ENCODE measurements around the gene FCRL3. TPM values are rescaled to one million over a fixed set of nuclear protein-coding genes. Genes with fewer than 3 reads are reported as not detected.

Gene FCRL3
- total RNA-seq, 4 donors from 2014 or later = 0.33 TPM; not detected in 3

- WGBS = 86% methylated on average over 4 of the region's 5 CpGs
- H3K9me3 ChIP-seq = no peaks in the 10 kb centered on the region
- H3K36me3 ChIP-seq = no peaks in the 10 kb centered on the region
- H3K4me1 ChIP-seq = no peaks in the 10 kb centered on the region
- no peak overlapping the region for H3K27ac ChIP-seq (replicated peaks in 1 of 4)
- no peaks in the 10 kb centered on the region for H3K27me3 ChIP-seq
- H3K4me3 ChIP-seq = no peak overlapping the region
- TF ChIP-seq CTCF (IDR thresholded peaks at IDR 0.05) (no peak), EP300 (IDR thresholded peaks at IDR 0.05) (no peak), POLR2A (IDR thresholded peaks at IDR 0.05; ENCODE audit: low read depth) (no peak), POLR2AphosphoS5 (IDR thresholded peaks at IDR 0.05) (no peak)
- DNase-seq (ENCODE audit: extremely low spot score) = no peak
- intact Hi-C loops (cut with DNase I) = no loop called here
These were observed 15.2 kb upstream of the FCRL3 start for GRCh38 chr1:157715736-157716135.

GRCh38 chr1:157711802-157712201 is 11.2 kb upstream of the FCRL3 start:
- H3K27ac ChIP-seq (replicated peaks in 1 of 4) = no peak overlapping the region
- H3K36me3 ChIP-seq = no peaks in the 10 kb centered on the region
- H3K9me3 ChIP-seq = no peaks in the 10 kb centered on the region
- H3K4me1 ChIP-seq = no peaks in the 10 kb centered on the region
- H3K4me3 ChIP-seq = no peak overlapping the region
- intact Hi-C loops (cut with DNase I) = no loop called here
- DNase-seq (ENCODE audit: extremely low spot score) = no peak
- TF ChIP-seq CTCF (IDR thresholded peaks at IDR 0.05) (no peak), POLR2A (IDR thresholded peaks at IDR 0.05; ENCODE audit: low read depth) (no peak), POLR2AphosphoS5 (IDR thresholded peaks at IDR 0.05) (no peak), EP300 (IDR thresholded peaks at IDR 0.05) (no peak)
- no peaks in the 10 kb centered on the region for H3K27me3 ChIP-seq

GRCh38 chr1:157704878-157705277 is 4.3 kb upstream of the FCRL3 start:
- H3K27me3 ChIP-seq = no peaks in the 10 kb centered on the region
- TF ChIP-seq POLR2AphosphoS5 (IDR thresholded peaks at IDR 0.05) (no peak), EP300 (IDR thresholded peaks at IDR 0.05) (no peak), POLR2A (IDR thresholded peaks at IDR 0.05; ENCODE audit: low read depth) (no peak), CTCF (IDR thresholded peaks at IDR 0.05) (no peak)
- intact Hi-C loops (cut with DNase I) = no loop called here

GRCh38 chr1:157703981-157704380 is 3.4 kb upstream of the FCRL3 start:
- no peak for TF ChIP-seq POLR2A (IDR thresholded peaks at IDR 0.05; ENCODE audit: low read depth)
- no peak for TF ChIP-seq EP300 (IDR thresholded peaks at IDR 0.05)
- TF ChIP-seq POLR2AphosphoS5 (IDR thresholded peaks at IDR 0.05) = no peak
- no peaks in the 10 kb centered on the region for H3K9me3 ChIP-seq
- H3K4me1 ChIP-seq = no peaks in the 10 kb centered on the region
- H3K4me3 ChIP-seq = no peak overlapping the region
- no peak for DNase-seq (ENCODE audit: extremely low spot score)
- 84% methylated on average over 4 of the region's 4 CpGs for WGBS
- intact Hi-C loops (cut with DNase I) = no loop called here
- no peaks in the 10 kb centered on the region for H3K36me3 ChIP-seq
- H3K27me3 ChIP-seq = no peaks in the 10 kb centered on the region
- no peak overlapping the region for H3K27ac ChIP-seq (replicated peaks in 1 of 4)

More at GRCh38 chr1:157704878-157705277, 4.3 kb upstream of the FCRL3 start:
- no peak overlapping the region for H3K4me3 ChIP-seq
- H3K36me3 ChIP-seq = no peaks in the 10 kb centered on the region
- no peaks in the 10 kb centered on the region for H3K4me1 ChIP-seq
- DNase-seq (ENCODE audit: extremely low spot score) = no peak
- H3K27ac ChIP-seq (replicated peaks in 1 of 4) = no peak overlapping the region
- H3K9me3 ChIP-seq = no peaks in the 10 kb centered on the region

GRCh38 chr1:157702308-157702825 is 1.8 kb upstream of the FCRL3 start:
- H3K4me3 ChIP-seq = no peak overlapping the region
- DNase-seq (ENCODE audit: extremely low spot score) = no peak
- intact Hi-C loops (cut with DNase I) = no loop called here

More at GRCh38 chr1:157702308-157702825, 1.8 kb upstream of the FCRL3 start:
- Histone ChIP-seq H3K4me1 (no peaks in the 10 kb centered on the region), H3K27ac (replicated peaks in 1 of 4) (no peak overlapping the region), H3K36me3 (no peaks in the 10 kb centered on the region), H3K27me3 (peaks cover 0 to 1% (median 0%) of the 10 kb centered on the region in 4 donors), H3K9me3 (no peaks in the 10 kb centered on the region)
- TF ChIP-seq POLR2AphosphoS5 (IDR thresholded peaks at IDR 0.05) (no peak), CTCF (IDR thresholded peaks at IDR 0.05) (no peak), EP300 (IDR thresholded peaks at IDR 0.05) (no peak), POLR2A (IDR thresholded peaks at IDR 0.05; ENCODE audit: low read depth) (no peak)
- WGBS = 72% methylated on average over 5 of the region's 5 CpGs

Measured in esophagus muscularis mucosa (tissue), 4 donors.